Measurements from ENCODE around the gene SHISAL1.

GRCh38 chr22:44229809-44230208, 82.9 kb downstream of the SHISAL1 start:
- TF ChIP-seq TSHZ2 (CRISPR knock-in tag; IDR thresholded peaks at IDR 0.05) (no peak), RARB (CRISPR knock-in tag; IDR thresholded peaks at IDR 0.05) (no peak), POU6F1 (CRISPR knock-in tag; IDR thresholded peaks at IDR 0.05; ENCODE audit: borderline replicate concordance, low read depth) (no peak), ZNF70 (CRISPR knock-in tag; IDR thresholded peaks at IDR 0.05) (no peak)
